ENCODE measurements around the gene ASIC4.

DNA sequence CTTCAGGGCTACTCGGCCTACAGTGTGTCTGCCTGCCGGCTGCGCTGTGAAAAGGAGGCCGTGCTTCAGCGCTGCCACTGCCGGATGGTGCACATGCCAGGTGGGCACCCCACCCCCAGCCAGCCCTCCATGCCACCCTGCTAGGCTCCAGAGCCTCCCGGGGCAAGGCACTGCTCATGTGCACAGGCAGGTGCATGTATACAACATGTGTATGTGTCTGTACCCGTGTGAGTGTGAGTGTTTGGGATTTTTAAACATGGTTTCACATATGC lies 18.0 kb downstream of the ASIC4 start:
- TF ChIP-seq EZH2phosphoT487 (IDR thresholded peaks at IDR 0.05; ENCODE audit: low read depth, severe bottlenecking, unreplicated experiment), result no peak
- no peak for TF ChIP-seq CTCF (IDR thresholded peaks at IDR 0.05; ENCODE audit: poor library complexity)

All from hepatocyte (in vitro differentiated cells).